NT2/D1 (cell line): ENCODE data around the gene IDH2.

Experiments used
- DNase-seq: peaks from one replicate; pipeline ENCODE4 v3.0.0-alpha.2; 2011; ENCODE audit warnings: low read depth, low spot score
- H3K27me3 ChIP-seq: 2 replicates; pipeline ENCODE4 v1.6.0; 2011; ENCODE audit warnings: mild to moderate bottlenecking; ENCODE audit not compliant: insufficient read length, insufficient read depth
- H3K36me3 ChIP-seq: 2 replicates; pipeline ENCODE4 v1.6.1; 2011; ENCODE audit warnings: mild to moderate bottlenecking, low read length, mixed read lengths; ENCODE audit not compliant: insufficient read depth, insufficient read length
- H3K4me1 ChIP-seq: 2 replicates; pipeline ENCODE4 v1.5.1; 2011; ENCODE audit not compliant: insufficient read depth, insufficient read length
- H3K4me3 ChIP-seq: 2 replicates; pipeline ENCODE4 v1.5.1; 2011; ENCODE audit warnings: low read depth; ENCODE audit not compliant: insufficient read length
- H3K9ac ChIP-seq: 2 replicates; pipeline ENCODE4 v1.6.0; 2011; ENCODE audit warnings: low read depth; ENCODE audit not compliant: insufficient read length
- H3K9me3 ChIP-seq: 2 replicates; pipeline ENCODE4 v1.5.1; 2011; ENCODE audit warnings: mild to moderate bottlenecking, low read length; ENCODE audit not compliant: insufficient read depth
- SUZ12 ChIP-seq: IDR thresholded peaks from 2 replicates; pipeline ENCODE4 v1.6.1; 2011; ENCODE audit not compliant: insufficient read length, insufficient read depth; ENCODE audit errors: extremely low read depth
- YY1 ChIP-seq: IDR thresholded peaks from 2 replicates; pipeline ENCODE4 v1.6.1; 2011; ENCODE audit not compliant: insufficient read length, insufficient read depth
- ZNF274 ChIP-seq: IDR thresholded peaks from 2 replicates; pipeline ENCODE4 v1.6.1; 2011; ENCODE audit warnings: mild to moderate bottlenecking, low read depth, low read length

The IDH2 gene

GRCh38 chr15:90090226-90090848 lies 11.9 kb downstream of the IDH2 start:
- Histone ChIP-seq H3K27me3 (peaks cover 5% of the 10 kb centered on the region), H3K4me1 (peaks cover 3% of the 10 kb centered on the region), H3K36me3 (peaks cover 56% of the 10 kb centered on the region), H3K9ac (no peak overlapping the region), H3K9me3 (no peaks in the 10 kb centered on the region; the same call in 1 of the 2 replicates), H3K4me3 (no peak overlapping the region)
- no peak for TF ChIP-seq SUZ12
- no peak for DNase-seq

DNA sequence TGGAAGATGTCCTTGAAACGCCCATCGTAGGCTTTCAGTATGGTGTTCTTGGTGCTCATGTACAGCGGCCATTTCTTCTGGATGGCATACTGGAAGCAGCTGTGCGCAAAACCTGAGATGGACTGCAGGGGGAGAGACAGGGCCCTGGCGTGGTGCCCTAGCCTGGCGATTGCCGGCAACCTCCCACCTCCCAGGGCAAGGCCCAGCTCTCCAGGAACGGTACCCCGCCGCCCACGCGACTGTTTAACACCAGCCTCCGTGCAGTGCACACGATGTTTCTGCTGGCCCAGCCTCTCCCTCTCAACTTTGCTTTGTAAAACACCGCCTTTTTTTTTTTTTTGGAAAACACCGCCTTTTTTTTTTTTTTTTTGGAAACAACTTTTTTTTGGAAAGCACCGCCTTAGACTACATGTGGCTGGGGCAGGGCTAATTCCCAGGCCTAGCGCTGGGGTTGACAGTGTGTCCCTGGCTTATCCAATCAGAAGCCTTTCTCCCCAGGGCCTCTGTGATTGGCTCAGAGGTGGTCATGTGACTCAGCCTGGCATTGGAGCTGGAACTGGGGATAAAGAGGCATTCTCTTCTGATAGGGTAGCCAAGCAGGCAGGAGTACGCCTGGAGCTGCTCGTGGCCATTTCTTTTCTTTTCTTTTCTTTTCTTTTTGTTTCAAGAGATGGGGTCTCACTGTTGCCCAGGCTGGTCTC lies 14.7 kb downstream of the IDH2 start:
- Histone ChIP-seq H3K27me3 (no peaks in the 10 kb centered on the region), H3K36me3 (peaks cover 80% of the 10 kb centered on the region), H3K4me3 (no peak overlapping the region), H3K4me1 (peaks cover 3% of the 10 kb centered on the region), H3K9me3 (no peaks in the 10 kb centered on the region; the same call in 1 of the 2 replicates), H3K9ac (no peak overlapping the region)
- TF ChIP-seq SUZ12 = no peak
- no peak for TF ChIP-seq YY1
- TF ChIP-seq ZNF274 = no peak
- DNase-seq = no peak

DNA sequence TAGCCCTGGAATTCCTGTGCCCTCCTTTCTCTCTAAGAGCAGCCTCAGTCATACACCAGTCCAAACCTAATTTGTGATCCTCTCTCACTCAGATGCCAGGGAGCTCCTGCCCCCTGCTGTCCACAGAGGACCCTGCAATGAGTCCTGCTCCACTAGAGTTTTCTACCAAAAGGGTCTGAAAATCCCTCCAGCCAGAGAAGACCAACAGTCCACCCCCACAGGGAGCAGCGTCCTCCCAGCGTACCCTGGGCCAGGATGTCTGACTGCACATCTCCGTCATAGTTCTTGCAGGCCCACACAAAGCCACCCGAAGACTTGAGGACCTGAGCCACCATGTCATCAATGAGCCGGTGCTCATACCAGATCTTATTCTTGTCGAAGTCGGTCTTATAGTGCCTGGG lies 15.4 kb downstream of the IDH2 start:
- TF ChIP-seq ZNF274 (no peak), SUZ12 (no peak), YY1 (no peak)
- Histone ChIP-seq H3K4me3 (no peak overlapping the region), H3K36me3 (peaks cover 82% of the 10 kb centered on the region), H3K9me3 (no peaks in the 10 kb centered on the region; the same call in 1 of the 2 replicates), H3K27me3 (no peaks in the 10 kb centered on the region), H3K9ac (no peak overlapping the region), H3K4me1 (peaks cover 6% of the 10 kb centered on the region)
- DNase-seq = no peak

DNA sequence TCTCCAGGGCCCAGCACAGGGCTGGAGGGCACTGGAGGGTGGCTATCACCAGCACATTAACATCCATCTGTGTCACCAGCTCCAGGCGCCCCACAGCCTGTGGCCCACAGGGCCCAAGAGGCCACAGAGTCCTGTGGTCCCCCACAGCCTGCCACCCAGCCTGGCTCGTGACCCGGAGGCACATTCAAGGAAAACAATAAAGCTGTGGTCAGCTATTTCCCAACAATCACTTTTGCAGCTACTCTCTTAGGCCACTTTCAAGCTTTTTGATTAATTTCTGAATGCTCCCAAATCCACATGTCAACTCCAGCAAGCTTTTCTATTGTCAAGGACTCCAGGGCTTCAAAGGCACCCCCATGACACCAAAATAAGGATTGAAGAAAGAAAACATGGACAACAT lies 16.7 kb downstream of the IDH2 start:
- DNase-seq = no peak
- Histone ChIP-seq H3K4me1 (peaks cover 14% of the 10 kb centered on the region), H3K9ac (no peak overlapping the region), H3K4me3 (no peak overlapping the region), H3K9me3 (no peaks in the 10 kb centered on the region; the same call in 1 of the 2 replicates), H3K36me3 (peaks cover 83% of the 10 kb centered on the region), H3K27me3 (no peaks in the 10 kb centered on the region)
- TF ChIP-seq YY1 (no peak), ZNF274 (no peak), SUZ12 (no peak)

- H3K9ac ChIP-seq = no peak overlapping the region
- DNase-seq = no peak
- peaks cover 83% of the 10 kb centered on the region for H3K36me3 ChIP-seq
- H3K4me3 ChIP-seq = no peak overlapping the region
- peaks cover 19% of the 10 kb centered on the region for H3K4me1 ChIP-seq
- no peaks in the 10 kb centered on the region for H3K27me3 ChIP-seq
- TF ChIP-seq ZNF274 (no peak), SUZ12 (no peak), YY1 (no peak)
- H3K9me3 ChIP-seq = no peaks in the 10 kb centered on the region; the same call in 1 of the 2 replicates
Observed at GRCh38 chr15:90084876-90085423, 17.3 kb downstream of the IDH2 start.

- Histone ChIP-seq H3K4me3 (no peak overlapping the region), H3K27me3 (no peaks in the 10 kb centered on the region), H3K9ac (peak overlapping the region; percentile 21), H3K36me3 (peaks cover 84% of the 10 kb centered on the region), H3K9me3 (no peaks in the 10 kb centered on the region; the same call in 1 of the 2 replicates), H3K4me1 (peaks cover 23% of the 10 kb centered on the region)
- TF ChIP-seq YY1 (no peak), SUZ12 (no peak), ZNF274 (no peak)
- no peak for DNase-seq
Observed at GRCh38 chr15:90083954-90084607, 18.2 kb downstream of the IDH2 start.

- H3K4me1 ChIP-seq = peaks cover 23% of the 10 kb centered on the region
- H3K9ac ChIP-seq = peak overlapping the region; percentile 21
- H3K9me3 ChIP-seq = no peaks in the 10 kb centered on the region; the same call in 1 of the 2 replicates
- DNase-seq = no peak
- no peak overlapping the region for H3K4me3 ChIP-seq
- peaks cover 87% of the 10 kb centered on the region for H3K36me3 ChIP-seq
- no peaks in the 10 kb centered on the region for H3K27me3 ChIP-seq
- TF ChIP-seq ZNF274 (no peak), SUZ12 (no peak), YY1 (no peak)
Observed at GRCh38 chr15:90083419-90083818, 18.8 kb downstream of the IDH2 start.
